ENCODE measurements around the gene PRKAB1.

The PRKAB1 gene

DNA sequence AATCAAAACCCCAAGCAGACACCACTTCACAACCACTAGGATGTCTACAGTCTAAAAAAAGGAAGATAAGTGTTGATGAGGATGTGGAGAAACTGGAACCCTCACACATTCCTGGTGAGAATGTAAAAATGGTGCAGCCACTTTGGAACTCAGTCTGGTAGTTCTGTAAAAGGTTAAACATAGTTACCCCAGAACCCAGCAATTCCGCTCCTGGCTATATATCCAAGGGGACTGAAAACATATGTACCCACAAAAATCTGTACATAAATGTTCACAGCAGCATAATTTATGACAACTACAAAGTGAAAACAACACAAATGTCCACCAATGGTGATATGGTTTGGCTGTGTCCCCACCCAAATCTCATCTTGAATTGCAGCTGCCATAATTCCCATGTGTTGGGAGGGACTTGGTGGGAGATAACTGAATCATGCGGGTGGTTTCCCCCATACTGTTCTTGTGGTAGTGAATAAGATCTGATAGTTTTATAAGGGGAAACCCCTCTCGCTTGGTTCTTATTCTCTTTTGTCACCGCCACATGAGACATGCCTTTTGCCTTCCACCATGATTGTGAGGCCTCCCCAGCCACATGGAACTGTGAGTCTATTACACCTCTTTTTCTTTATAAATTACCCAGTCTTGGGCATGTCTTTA is 46.8 kb downstream of the PRKAB1 start:
- no peak for DNase-seq

- no peak for DNase-seq
These were observed 47.3 kb downstream of the PRKAB1 start for GRCh38 chr12:119715268-119715620.

DNA sequence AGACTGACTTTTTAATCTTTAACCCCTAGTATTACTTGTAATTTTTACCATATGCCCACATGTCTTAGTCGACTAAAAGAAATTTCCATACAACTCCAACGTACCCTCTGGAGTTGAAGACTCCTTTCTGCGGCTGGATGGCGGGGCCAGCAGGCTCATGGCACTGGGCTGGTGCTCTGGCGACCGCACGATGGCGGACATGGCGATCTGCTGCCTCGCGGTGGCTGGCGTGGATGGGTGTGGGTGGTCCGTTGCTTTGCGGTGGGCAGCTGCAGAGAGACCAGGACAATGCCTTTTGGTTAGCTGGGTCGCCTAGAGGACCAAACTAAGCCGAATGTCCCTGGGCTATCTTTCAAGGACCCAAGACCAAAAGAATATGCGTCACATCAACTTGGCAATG is 50.2 kb downstream of the PRKAB1 start:
- no peak for DNase-seq

DNA sequence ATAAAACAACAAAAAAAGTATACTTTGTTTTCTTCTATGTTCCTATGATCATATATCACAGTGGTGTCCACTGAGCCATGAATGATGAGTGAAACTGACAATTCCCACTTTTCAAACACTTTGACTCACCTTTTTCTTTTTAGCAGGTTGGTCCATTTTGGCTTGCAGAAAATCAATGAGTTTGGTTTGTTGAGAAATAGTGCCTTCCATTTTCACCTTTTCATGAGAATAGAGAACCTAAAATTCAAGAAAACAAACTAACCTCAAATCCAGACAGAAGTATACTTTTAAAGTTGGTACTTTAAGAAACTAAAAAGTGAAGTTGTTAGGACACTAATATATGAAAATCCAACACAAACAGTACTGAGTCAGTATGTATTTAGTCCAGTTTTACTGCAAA is 52.4 kb downstream of the PRKAB1 start:
- DNase-seq = no peak

DNA sequence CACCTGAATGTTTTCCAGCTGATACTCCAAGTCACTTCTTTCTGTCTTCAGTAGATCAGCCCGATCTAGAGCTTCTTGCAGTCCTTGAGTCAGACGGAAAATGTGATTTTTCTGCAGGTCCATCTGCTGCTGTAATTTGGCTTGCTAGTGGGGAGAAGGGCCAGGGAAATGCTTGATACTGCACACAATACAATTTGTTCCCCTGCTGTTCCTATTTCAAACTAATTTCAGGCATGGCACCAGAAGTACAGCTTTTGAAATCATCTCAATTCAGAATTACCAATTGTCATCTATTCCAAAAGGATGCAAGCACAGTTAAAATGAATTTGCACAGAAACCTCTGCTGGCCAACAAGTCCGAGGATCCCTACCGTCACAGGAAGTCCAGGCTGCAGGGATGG is 53.4 kb downstream of the PRKAB1 start:
- no peak for DNase-seq

DNA sequence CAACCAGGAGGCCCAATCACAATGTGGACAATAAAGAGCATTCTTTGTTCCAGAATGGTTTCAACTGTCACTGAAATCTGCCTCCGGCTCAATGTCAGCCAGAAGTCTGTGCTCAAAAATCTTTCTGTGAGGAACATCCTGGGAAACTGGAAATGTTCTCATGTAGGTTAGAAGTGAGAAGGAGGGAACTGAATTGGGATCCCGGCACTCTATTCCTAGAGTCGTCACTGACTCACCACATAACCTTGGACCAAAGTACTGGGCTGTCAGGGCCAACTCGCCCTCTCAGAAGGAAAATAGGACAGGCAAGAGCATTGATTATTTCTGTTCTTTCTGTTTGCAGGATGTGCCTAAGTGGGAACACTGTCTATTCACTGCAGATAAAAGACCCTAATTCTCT is 57.6 kb downstream of the PRKAB1 start:
- DNase-seq = no peak

- no peak for DNase-seq
These were observed 59.9 kb downstream of the PRKAB1 start for GRCh38 chr12:119727600-119728443.

DNA sequence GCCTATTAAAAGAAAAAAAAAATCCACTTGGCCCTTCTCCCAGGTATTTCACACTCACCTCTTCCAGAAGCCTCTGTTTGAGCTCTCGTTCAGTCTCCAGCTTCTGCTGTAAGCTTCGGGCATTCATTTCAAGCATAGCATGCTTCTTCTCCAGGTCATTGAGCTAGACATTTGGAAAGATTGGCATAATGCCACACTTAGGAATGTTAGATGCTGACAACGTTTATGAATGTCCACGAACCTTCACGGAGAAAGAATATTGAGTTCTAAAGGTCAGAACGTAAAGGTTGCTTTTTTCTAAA is 60.5 kb downstream of the PRKAB1 start:
- DNase-seq = no peak

GRCh38 chr12:119729871-119730270 is 61.9 kb downstream of the PRKAB1 start:
- DNase-seq = no peak

GRCh38 chr12:119730381-119730780 is 62.4 kb downstream of the PRKAB1 start:
- DNase-seq = no peak
